Nephron progenitor cell (in vitro differentiated cells): ENCODE data around the gene UGT2A1.

Source experiments
- DNase-seq: peaks from one replicate; pipeline ENCODE4 v3.0.0; 2021
- H3K27ac Mint-ChIP-seq: 2 replicates; pipeline ENCODE4 v1.8.0; 2021; ENCODE audit warnings: mild to moderate bottlenecking, moderate library complexity, mixed read lengths
- H3K27me3 Mint-ChIP-seq: 2 replicates; pipeline ENCODE4 v1.8.0; 2021; ENCODE audit warnings: mild to moderate bottlenecking, low read depth, mixed read lengths; ENCODE audit not compliant: poor library complexity
- H3K36me3 Mint-ChIP-seq: 2 replicates; pipeline ENCODE4 v1.8.0; 2021; ENCODE audit warnings: low read depth, mixed read lengths
- H3K4me1 Mint-ChIP-seq: 2 replicates; pipeline ENCODE4 v1.8.0; 2021; ENCODE audit warnings: mixed read lengths
- H3K4me3 Mint-ChIP-seq: 2 replicates; pipeline ENCODE4 v1.8.0; 2021; ENCODE audit warnings: mild to moderate bottlenecking, moderate library complexity, mixed read lengths
- H3K9me3 Mint-ChIP-seq: 2 replicates; pipeline ENCODE4 v1.8.0; 2021; ENCODE audit warnings: mild to moderate bottlenecking, moderate library complexity, mixed read lengths
- TF ChIP-seq, protein P1 (sequence below): fragments of 200-600 bp; sonication (generic); IDR thresholded peaks from 2 replicates; pipeline ENCODE4 v1.5.0; 2021; ENCODE audit warnings: antibody characterized with exemption

The UGT2A1 gene

DNA sequence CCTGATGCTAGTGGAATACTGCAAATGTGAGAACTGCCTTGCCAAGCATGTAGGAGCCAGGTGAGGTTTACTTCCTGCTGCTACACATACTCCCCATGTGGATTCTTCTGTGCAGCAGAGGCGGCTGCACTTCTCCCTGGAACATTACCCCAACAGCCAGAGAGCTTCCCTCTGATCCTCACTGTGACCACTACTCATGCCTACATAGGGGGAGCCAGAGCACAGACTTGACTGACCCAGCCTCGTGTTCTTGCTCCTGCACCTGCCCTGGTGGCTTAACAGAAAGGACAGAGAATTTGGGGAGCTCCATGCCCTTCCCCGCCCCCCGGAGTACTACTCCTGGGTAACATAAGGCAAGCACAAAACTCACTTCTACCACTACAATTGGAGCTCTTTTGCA is 52.0 kb downstream of the UGT2A1 start:
- Mint-ChIP-seq H3K27ac (no peak overlapping the region), H3K36me3 (no peaks in the 10 kb centered on the region), H3K9me3 (peaks cover 5% of the 10 kb centered on the region), H3K27me3 (peaks cover 6% of the 10 kb centered on the region), H3K4me3 (no peak overlapping the region), H3K4me1 (no peaks in the 10 kb centered on the region)
- TF ChIP-seq, protein P1, sequence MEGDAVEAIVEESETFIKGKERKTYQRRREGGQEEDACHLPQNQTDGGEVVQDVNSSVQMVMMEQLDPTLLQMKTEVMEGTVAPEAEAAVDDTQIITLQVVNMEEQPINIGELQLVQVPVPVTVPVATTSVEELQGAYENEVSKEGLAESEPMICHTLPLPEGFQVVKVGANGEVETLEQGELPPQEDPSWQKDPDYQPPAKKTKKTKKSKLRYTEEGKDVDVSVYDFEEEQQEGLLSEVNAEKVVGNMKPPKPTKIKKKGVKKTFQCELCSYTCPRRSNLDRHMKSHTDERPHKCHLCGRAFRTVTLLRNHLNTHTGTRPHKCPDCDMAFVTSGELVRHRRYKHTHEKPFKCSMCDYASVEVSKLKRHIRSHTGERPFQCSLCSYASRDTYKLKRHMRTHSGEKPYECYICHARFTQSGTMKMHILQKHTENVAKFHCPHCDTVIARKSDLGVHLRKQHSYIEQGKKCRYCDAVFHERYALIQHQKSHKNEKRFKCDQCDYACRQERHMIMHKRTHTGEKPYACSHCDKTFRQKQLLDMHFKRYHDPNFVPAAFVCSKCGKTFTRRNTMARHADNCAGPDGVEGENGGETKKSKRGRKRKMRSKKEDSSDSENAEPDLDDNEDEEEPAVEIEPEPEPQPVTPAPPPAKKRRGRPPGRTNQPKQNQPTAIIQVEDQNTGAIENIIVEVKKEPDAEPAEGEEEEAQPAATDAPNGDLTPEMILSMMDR: no peak
- no peak for DNase-seq

- no peak overlapping the region for H3K27ac Mint-ChIP-seq
- H3K4me3 Mint-ChIP-seq: no peak overlapping the region
- no peaks in the 10 kb centered on the region for H3K4me1 Mint-ChIP-seq
- no peaks in the 10 kb centered on the region for H3K36me3 Mint-ChIP-seq
- no peaks in the 10 kb centered on the region for H3K9me3 Mint-ChIP-seq
- H3K27me3 Mint-ChIP-seq: peaks cover 6% of the 10 kb centered on the region
- TF ChIP-seq, protein P1: no peak
- DNase-seq: no peak
These were observed 53.0 kb downstream of the UGT2A1 start for GRCh38 chr4:69600013-69600412.

DNA sequence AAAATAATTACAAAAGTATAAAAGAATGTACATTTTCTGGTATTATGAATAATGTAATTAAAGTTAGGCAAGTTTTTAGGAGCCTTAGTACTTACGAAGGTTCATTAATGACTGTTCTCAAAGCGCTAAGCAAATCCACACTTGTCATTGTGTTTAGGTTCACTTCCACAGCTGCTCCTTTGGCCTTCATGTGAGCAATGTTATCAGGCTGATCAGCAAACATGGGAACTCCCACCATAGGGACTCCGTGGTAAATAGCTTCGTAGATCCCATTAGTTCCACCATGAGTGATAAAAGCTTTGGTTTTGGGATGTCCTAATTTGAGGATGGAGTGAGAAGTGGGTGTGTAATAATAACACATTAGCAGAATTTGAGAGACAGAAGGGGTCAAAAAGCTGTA is 58.7 kb downstream of the UGT2A1 start:
- Mint-ChIP-seq H3K27ac (no peak overlapping the region), H3K4me1 (peaks cover 5% of the 10 kb centered on the region), H3K9me3 (no peaks in the 10 kb centered on the region), H3K36me3 (no peaks in the 10 kb centered on the region), H3K27me3 (peaks cover 4% of the 10 kb centered on the region), H3K4me3 (no peak overlapping the region)
- TF ChIP-seq, protein P1: no peak
- no peak for DNase-seq

GRCh38 chr4:69591364-69591763 is 61.7 kb downstream of the UGT2A1 start:
- TF ChIP-seq, protein P1: no peak
- Mint-ChIP-seq H3K27ac (no peak overlapping the region), H3K36me3 (no peaks in the 10 kb centered on the region), H3K4me3 (no peak overlapping the region), H3K4me1 (peaks cover 5% of the 10 kb centered on the region), H3K9me3 (no peaks in the 10 kb centered on the region), H3K27me3 (peaks cover 3% of the 10 kb centered on the region)
- no peak for DNase-seq

GRCh38 chr4:69589884-69590283 is 63.2 kb downstream of the UGT2A1 start:
- peaks cover 5% of the 10 kb centered on the region for H3K4me1 Mint-ChIP-seq
- no peak for DNase-seq
- peaks cover 3% of the 10 kb centered on the region for H3K27me3 Mint-ChIP-seq
- H3K4me3 Mint-ChIP-seq: no peak overlapping the region
- H3K27ac Mint-ChIP-seq: no peak overlapping the region
- H3K36me3 Mint-ChIP-seq: no peaks in the 10 kb centered on the region
- TF ChIP-seq, protein P1: no peak
- H3K9me3 Mint-ChIP-seq: no peaks in the 10 kb centered on the region

GRCh38 chr4:69584135-69584534 is 68.9 kb downstream of the UGT2A1 start:
- DNase-seq: no peak
- Mint-ChIP-seq H3K9me3 (no peaks in the 10 kb centered on the region), H3K4me1 (no peaks in the 10 kb centered on the region), H3K4me3 (no peak overlapping the region), H3K27ac (no peak overlapping the region), H3K36me3 (no peaks in the 10 kb centered on the region), H3K27me3 (no peaks in the 10 kb centered on the region)
- TF ChIP-seq, protein P1: no peak
